Hepatocyte (in vitro differentiated cells): ENCODE results near the gene CCDC89. TPM values are rescaled to one million over a fixed set of nuclear protein-coding genes. Genes with fewer than 3 reads are reported as not detected.

Experiments used
- DNase-seq: peaks from one replicate; pipeline ENCODE4 v3.0.0-alpha.2; 2016; ENCODE audit warnings: low spot score
- H2AFZ ChIP-seq: fragments of 200-600 bp; sonication (generic); 2 replicates; pipeline ENCODE4 v1.6.0; 2016; ENCODE audit warnings: antibody characterized with exemption, mild to moderate bottlenecking
- H3K27ac ChIP-seq: fragments of 200-600 bp; sonication (generic); 2 replicates; pipeline ENCODE4 v1.5.1; 2016; ENCODE audit warnings: mild to moderate bottlenecking
- H3K27me3 ChIP-seq: fragments of 200-600 bp; sonication (generic); 2 replicates; pipeline ENCODE4 v1.6.1; 2016
- H3K36me3 ChIP-seq: fragments of 200-600 bp; sonication (generic); replicated peaks from 2 replicates; pipeline ENCODE4 v1.5.1; 2016; ENCODE audit warnings: low read depth; ENCODE audit not compliant: insufficient read depth
- H3K4me1 ChIP-seq: fragments of 200-600 bp; sonication (generic); 2 replicates; pipeline ENCODE4 v1.5.1; 2016; ENCODE audit warnings: mild to moderate bottlenecking, moderate library complexity; ENCODE audit not compliant: insufficient read depth
- H3K4me2 ChIP-seq: fragments of 200-600 bp; sonication (generic); 2 replicates; pipeline ENCODE4 v1.6.0; 2016
- H3K4me3 ChIP-seq: fragments of 200-600 bp; sonication (generic); 2 replicates; pipeline ENCODE4 v1.5.1; 2016; ENCODE audit warnings: mild to moderate bottlenecking
- H3K79me2 ChIP-seq: fragments of 200-600 bp; sonication (generic); 2 replicates; pipeline ENCODE4 v1.6.0; 2017; ENCODE audit warnings: mild to moderate bottlenecking
- H3K9me2 ChIP-seq: fragments of 200-600 bp; sonication (generic); replicated peaks from 2 replicates; pipeline ENCODE4 v1.6.0; 2017; ENCODE audit warnings: mild to moderate bottlenecking; ENCODE audit not compliant: insufficient read depth
- H3K9me3 ChIP-seq: fragments of 200-600 bp; sonication (generic); 2 replicates; pipeline ENCODE4 v1.5.1; 2016; ENCODE audit warnings: low read depth, mild to moderate bottlenecking
- H4K20me1 ChIP-seq: fragments of 200-600 bp; sonication (generic); 2 replicates; pipeline ENCODE4 v1.6.0; 2016; ENCODE audit warnings: mild to moderate bottlenecking; ENCODE audit not compliant: insufficient read depth, poor library complexity, severe bottlenecking
- EZH2 ChIP-seq: fragments of 200-600 bp; sonication (generic); IDR thresholded peaks from 2 replicates; pipeline ENCODE4 v1.6.1; 2016; ENCODE audit warnings: antibody characterized with exemption, mild to moderate bottlenecking, borderline replicate concordance
- EZH2phosphoT487 ChIP-seq: fragments of 200-600 bp; sonication (generic); IDR thresholded peaks from one replicate; pipeline ENCODE4 v1.6.1; 2018; ENCODE audit warnings: antibody characterized with exemption, mild to moderate bottlenecking, low read depth, moderate library complexity; ENCODE audit not compliant: unreplicated experiment, severe bottlenecking
- WGBS: methylation state at CpG from one replicate; pipeline ENCODE4 v1.1.6; 2016; ENCODE audit warnings: low lambda C conversion rate; ENCODE audit errors: missing lambda C conversion rate; 5-methylcytosine and 5-hydroxymethylcytosine counted together
- polyA plus RNA-seq: library from polyadenylated mRNA; unstranded; fragments of >200 nt; fragmentation: Nextera tagmentation; extraction: Ambion mirVana; gene quantifications from 2 replicates; pipeline ENCODE4 v1.2.1, GENCODE V29; 2016
- total RNA-seq: library from RNA; depleted of rRNA; stranded (reverse); fragments of >200 nt; gene quantifications from 2 replicates; pipeline ENCODE4 v1.2.3, GENCODE V29; 2014
- TF ChIP-seq, protein P1 (sequence below): fragments of 200-600 bp; sonication (generic); IDR thresholded peaks from 2 replicates; pipeline ENCODE4 v1.5.1; 2016; ENCODE audit warnings: antibody characterized with exemption, mild to moderate bottlenecking; ENCODE audit not compliant: poor library complexity

CCDC89 gene
- total and polyA plus RNA-seq, 2 experiments from 2014 or later: 0.75 to 0.83 TPM

DNA sequence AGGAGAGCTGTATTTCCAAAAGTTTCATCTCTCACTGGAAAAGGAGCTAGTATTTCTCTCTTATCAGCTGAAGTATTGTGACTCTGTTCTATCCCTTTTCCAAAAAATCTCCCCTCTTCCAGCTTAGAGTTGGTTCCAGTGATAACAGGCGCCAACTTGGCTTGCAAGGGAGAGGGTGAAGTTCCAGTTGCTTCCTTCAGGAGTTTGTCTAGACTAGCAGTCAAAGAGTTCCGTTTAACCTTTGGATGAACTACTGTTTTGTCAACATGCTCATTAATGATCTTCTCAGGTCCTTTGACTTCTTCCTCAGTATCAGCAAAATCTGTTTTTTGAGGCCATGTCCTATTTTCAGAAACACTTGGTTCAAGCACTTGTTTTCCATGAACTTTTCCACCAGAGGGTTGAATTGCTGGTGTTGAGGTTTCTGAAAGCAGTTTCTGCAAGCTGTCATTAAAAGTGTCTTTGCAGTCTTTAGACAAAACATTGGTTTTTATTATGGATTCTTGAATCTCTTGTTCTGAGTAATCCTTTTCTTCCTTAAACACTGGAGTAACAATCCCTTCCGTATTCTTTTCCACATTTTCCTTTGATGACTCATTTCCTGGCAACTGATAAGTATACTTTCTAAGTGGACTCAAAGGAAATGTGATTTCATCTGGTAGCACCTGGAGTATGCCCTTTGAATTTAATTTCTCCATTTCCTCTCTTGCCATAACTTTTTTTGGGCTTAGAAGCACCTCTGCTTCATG lies 39.7 kb upstream of the CCDC89 start:
- peak overlapping the region; percentile 53 for H3K27ac ChIP-seq
- H3K9me3 ChIP-seq: no peaks in the 10 kb centered on the region
- H3K4me1 ChIP-seq: no peaks in the 10 kb centered on the region
- WGBS: 66% methylated on average over 3 of the region's 3 CpGs
- no peaks in the 10 kb centered on the region for H3K36me3 ChIP-seq
- peak; percentile 49 for DNase-seq
- no peaks in the 10 kb centered on the region for H3K79me2 ChIP-seq
- no peak for TF ChIP-seq EZH2
- no peak for TF ChIP-seq EZH2phosphoT487
- TF ChIP-seq, protein P1, sequence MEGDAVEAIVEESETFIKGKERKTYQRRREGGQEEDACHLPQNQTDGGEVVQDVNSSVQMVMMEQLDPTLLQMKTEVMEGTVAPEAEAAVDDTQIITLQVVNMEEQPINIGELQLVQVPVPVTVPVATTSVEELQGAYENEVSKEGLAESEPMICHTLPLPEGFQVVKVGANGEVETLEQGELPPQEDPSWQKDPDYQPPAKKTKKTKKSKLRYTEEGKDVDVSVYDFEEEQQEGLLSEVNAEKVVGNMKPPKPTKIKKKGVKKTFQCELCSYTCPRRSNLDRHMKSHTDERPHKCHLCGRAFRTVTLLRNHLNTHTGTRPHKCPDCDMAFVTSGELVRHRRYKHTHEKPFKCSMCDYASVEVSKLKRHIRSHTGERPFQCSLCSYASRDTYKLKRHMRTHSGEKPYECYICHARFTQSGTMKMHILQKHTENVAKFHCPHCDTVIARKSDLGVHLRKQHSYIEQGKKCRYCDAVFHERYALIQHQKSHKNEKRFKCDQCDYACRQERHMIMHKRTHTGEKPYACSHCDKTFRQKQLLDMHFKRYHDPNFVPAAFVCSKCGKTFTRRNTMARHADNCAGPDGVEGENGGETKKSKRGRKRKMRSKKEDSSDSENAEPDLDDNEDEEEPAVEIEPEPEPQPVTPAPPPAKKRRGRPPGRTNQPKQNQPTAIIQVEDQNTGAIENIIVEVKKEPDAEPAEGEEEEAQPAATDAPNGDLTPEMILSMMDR: no peak
- no peaks in the 10 kb centered on the region for H3K27me3 ChIP-seq
- H2AFZ ChIP-seq: no peak overlapping the region
- no peak overlapping the region for H3K4me3 ChIP-seq
- no peak overlapping the region for H3K4me2 ChIP-seq
- H4K20me1 ChIP-seq: no peaks in the 10 kb centered on the region
- no peaks in the 10 kb centered on the region for H3K9me2 ChIP-seq

- WGBS: 80% methylated on average over 6 of the region's 6 CpGs
- H2AFZ ChIP-seq: no peak overlapping the region
- no peaks in the 10 kb centered on the region for H3K9me3 ChIP-seq
- no peaks in the 10 kb centered on the region for H3K36me3 ChIP-seq
- no peak overlapping the region for H3K27ac ChIP-seq
- no peaks in the 10 kb centered on the region for H3K79me2 ChIP-seq
- H3K4me1 ChIP-seq: no peaks in the 10 kb centered on the region
- H3K4me2 ChIP-seq: no peak overlapping the region
- H3K9me2 ChIP-seq: no peaks in the 10 kb centered on the region
- TF ChIP-seq, protein P1: no peak
- TF ChIP-seq EZH2: no peak
- TF ChIP-seq EZH2phosphoT487: no peak
- DNase-seq: no peak
- H3K4me3 ChIP-seq: no peak overlapping the region
- H3K27me3 ChIP-seq: no peaks in the 10 kb centered on the region
- no peaks in the 10 kb centered on the region for H4K20me1 ChIP-seq
These were observed 38.9 kb upstream of the CCDC89 start for GRCh38 chr11:85724748-85725465.

DNA sequence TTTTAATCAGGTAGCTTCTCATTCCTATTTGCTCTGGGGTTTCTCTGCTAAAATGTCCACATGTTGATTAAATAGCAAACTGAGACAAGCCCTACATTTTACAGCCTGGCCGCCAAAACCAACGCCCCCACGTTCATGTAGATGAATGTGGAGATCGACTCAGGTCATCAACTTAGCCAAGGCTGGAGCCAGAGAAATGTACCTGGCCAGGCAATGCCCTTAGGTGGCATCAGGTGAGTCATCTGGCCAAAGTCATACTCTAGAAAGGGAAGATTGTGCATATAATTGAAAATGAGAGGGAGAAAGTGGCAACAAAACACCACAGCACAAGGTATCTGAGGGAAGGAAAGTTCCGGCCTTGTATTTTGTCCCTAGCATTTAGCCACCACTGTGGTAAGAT lies 37.1 kb upstream of the CCDC89 start:
- no peak overlapping the region for H3K4me3 ChIP-seq
- H3K36me3 ChIP-seq: no peaks in the 10 kb centered on the region
- TF ChIP-seq, protein P1: no peak
- TF ChIP-seq EZH2phosphoT487: no peak
- no peak for TF ChIP-seq EZH2
- no peak for DNase-seq
- H3K9me2 ChIP-seq: no peaks in the 10 kb centered on the region
- no peaks in the 10 kb centered on the region for H3K9me3 ChIP-seq
- H3K4me1 ChIP-seq: no peaks in the 10 kb centered on the region
- H3K4me2 ChIP-seq: no peak overlapping the region
- no peaks in the 10 kb centered on the region for H4K20me1 ChIP-seq
- H3K27me3 ChIP-seq: no peaks in the 10 kb centered on the region
- no peak overlapping the region for H3K27ac ChIP-seq
- WGBS: 89% methylated on average over 5 of the region's 5 CpGs
- no peak overlapping the region for H2AFZ ChIP-seq
- no peaks in the 10 kb centered on the region for H3K79me2 ChIP-seq
